GM23338 (cell line): Measurements from ENCODE around the gene RXRA. TPM values are rescaled to one million over a fixed set of nuclear protein-coding genes. Genes with fewer than 3 reads are reported as not detected.

Source experiments
- ATAC-seq: fragments of 200-7000 bp; cut with Tn5 transposase; 3 replicates; pipeline ENCODE4 v1.9.1; 2020
- DNase-seq: peaks from one replicate; pipeline ENCODE4 v3.0.0-alpha.2; 2015; ENCODE audit warnings: low spot score
- H2AFZ ChIP-seq: fragments of 200-600 bp; sonication (generic); 2 replicates; pipeline ENCODE4 v1.8.0; 2016; ENCODE audit warnings: antibody characterized with exemption, mild to moderate bottlenecking, moderate library complexity
- H3F3A ChIP-seq: fragments of 200-600 bp; sonication (generic); replicated peaks from 2 replicates; pipeline ENCODE4 v1.8.0; 2017; ENCODE audit warnings: antibody characterized with exemption, mixed run types, low read depth
- H3K27ac ChIP-seq: fragments of 200-600 bp; sonication (generic); 2 replicates; pipeline ENCODE4 v1.6.1; 2016; ENCODE audit warnings: low read depth
- H3K27me3 ChIP-seq: fragments of 200-600 bp; sonication (generic); 2 replicates; pipeline ENCODE4 v1.8.0; 2016; ENCODE audit warnings: mild to moderate bottlenecking, mixed run types, moderate library complexity; ENCODE audit not compliant: insufficient read depth
- H3K36me3 ChIP-seq: fragments of 200-600 bp; sonication (generic); 2 replicates; pipeline ENCODE4 v1.8.0; 2016; ENCODE audit warnings: mild to moderate bottlenecking; ENCODE audit not compliant: insufficient read depth
- H3K4me1 ChIP-seq: fragments of 200-600 bp; sonication (generic); 2 replicates; pipeline ENCODE4 v1.8.0; 2016; ENCODE audit warnings: mild to moderate bottlenecking, moderate library complexity; ENCODE audit not compliant: insufficient read depth
- H3K4me2 ChIP-seq: fragments of 200-600 bp; sonication (generic); 2 replicates; pipeline ENCODE4 v1.7.1; 2017; ENCODE audit warnings: mixed run types
- H3K4me3 ChIP-seq: fragments of 200-600 bp; sonication (generic); 2 replicates; pipeline ENCODE4 v1.6.1; 2016; ENCODE audit warnings: mixed run types
- H3K79me2 ChIP-seq: fragments of 200-600 bp; sonication (generic); replicated peaks from 2 replicates; pipeline ENCODE4 v1.8.0; 2017; ENCODE audit warnings: mild to moderate bottlenecking; ENCODE audit not compliant: insufficient read depth
- H3K9me2 ChIP-seq: fragments of 200-600 bp; sonication (generic); 2 replicates; pipeline ENCODE4 v1.8.0; 2017; ENCODE audit not compliant: insufficient read depth
- H4K20me1 ChIP-seq: fragments of 200-600 bp; sonication (generic); replicated peaks from 2 replicates; pipeline ENCODE4 v1.8.0; 2017; ENCODE audit warnings: mild to moderate bottlenecking; ENCODE audit not compliant: insufficient read depth
- H3K27ac Mint-ChIP-seq: 2 replicates; pipeline ENCODE4 v1.8.0; 2020; ENCODE audit warnings: inconsistent platforms, mild to moderate bottlenecking, moderate library complexity, mixed read lengths
- H3K27me3 Mint-ChIP-seq: 3 replicates; pipeline ENCODE4 v1.8.0; 2022; ENCODE audit warnings: low read depth, mild to moderate bottlenecking, moderate library complexity, mixed read lengths, inconsistent platforms; ENCODE audit not compliant: insufficient read depth, poor library complexity
- H3K36me3 Mint-ChIP-seq: 3 replicates; pipeline ENCODE4 v1.8.0; 2021; ENCODE audit warnings: low read depth, mild to moderate bottlenecking, inconsistent platforms, moderate library complexity, mixed read lengths
- H3K4me1 Mint-ChIP-seq: 3 replicates; pipeline ENCODE4 v1.8.0; 2020; ENCODE audit warnings: mild to moderate bottlenecking, inconsistent platforms, mixed read lengths
- H3K4me3 Mint-ChIP-seq: 3 replicates; pipeline ENCODE4 v1.8.0; 2021; ENCODE audit warnings: moderate library complexity, mild to moderate bottlenecking, inconsistent platforms, mixed read lengths
- H3K9me3 Mint-ChIP-seq: 3 replicates; pipeline ENCODE4 v1.8.0; 2020; ENCODE audit warnings: moderate library complexity, mild to moderate bottlenecking, inconsistent platforms, mixed read lengths
- EZH2 ChIP-seq: fragments of 200-600 bp; sonication (generic); IDR thresholded peaks from one replicate; pipeline ENCODE4 v1.8.0; 2017; ENCODE audit warnings: antibody characterized with exemption, mild to moderate bottlenecking, low read depth; ENCODE audit not compliant: unreplicated experiment
- EZH2phosphoT487 ChIP-seq: fragments of 200-600 bp; sonication (generic); IDR thresholded peaks from one replicate; pipeline ENCODE4 v1.8.1; 2018; ENCODE audit warnings: antibody characterized with exemption; ENCODE audit not compliant: unreplicated experiment
- JUNB ChIP-seq: IDR thresholded peaks from one replicate; pipeline ENCODE4 v1.6.1; 2016; ENCODE audit warnings: antibody characterized with exemption; ENCODE audit not compliant: unreplicated experiment
- POLR2AphosphoS5 ChIP-seq: IDR thresholded peaks from 2 replicates; pipeline ENCODE4 v1.6.1; 2016; ENCODE audit warnings: antibody characterized with exemption, low read depth
- REST ChIP-seq: IDR thresholded peaks from one replicate; pipeline ENCODE4 v1.6.1; 2018; ENCODE audit warnings: antibody characterized with exemption; ENCODE audit not compliant: unreplicated experiment
- ZNF114 ChIP-seq: fragments of 250-450 bp; sonication (Bioruptor Pico); IDR thresholded peaks from 2 replicates; pipeline ENCODE4 v1.5.0; 2020; ENCODE audit warnings: mild to moderate bottlenecking, moderate library complexity
- ZNF331 ChIP-seq: fragments of 250-450 bp; sonication (Bioruptor Pico); IDR thresholded peaks from 2 replicates; pipeline ENCODE4 v1.5.0; 2020; ENCODE audit warnings: low read depth, mild to moderate bottlenecking, moderate library complexity
- polyA plus RNA-seq: library from polyadenylated mRNA; unstranded; fragments of >200 nt; fragmentation: Nextera tagmentation; extraction: Ambion mirVana; gene quantifications from 2 replicates; pipeline ENCODE4 v1.2.1, GENCODE V29; 2016
- total RNA-seq: library from RNA; depleted of rRNA; stranded (reverse); fragments of >200 nt; shearing (Covaris generic); gene quantifications from 2 replicates; pipeline ENCODE4 v1.2.3, GENCODE V29; 2014
- TF ChIP-seq, protein P1 (sequence below): fragments of 250-450 bp; sonication (Bioruptor Pico); IDR thresholded peaks from 2 replicates; pipeline ENCODE4 v1.5.0; 2020; ENCODE audit warnings: mild to moderate bottlenecking, moderate library complexity
- TF ChIP-seq, protein P2 (sequence below), 2 experiments: fragments of 200-600 bp in 1 of 2; sonication (generic) in 1 of 2; conservative IDR thresholded peaks; 2 replicates each; pipeline versions ENCODE4 v1.5.1 to v1.6.1; 2016 to 2017; ENCODE audit warnings: antibody characterized with exemption in 2 of 2, low read depth in 2 of 2, mild to moderate bottlenecking in 2 of 2, moderate library complexity in 1 of 2

Gene RXRA
- total and polyA plus RNA-seq, 2 experiments from 2014 or later, result 4.9 to 17.9 TPM

DNA sequence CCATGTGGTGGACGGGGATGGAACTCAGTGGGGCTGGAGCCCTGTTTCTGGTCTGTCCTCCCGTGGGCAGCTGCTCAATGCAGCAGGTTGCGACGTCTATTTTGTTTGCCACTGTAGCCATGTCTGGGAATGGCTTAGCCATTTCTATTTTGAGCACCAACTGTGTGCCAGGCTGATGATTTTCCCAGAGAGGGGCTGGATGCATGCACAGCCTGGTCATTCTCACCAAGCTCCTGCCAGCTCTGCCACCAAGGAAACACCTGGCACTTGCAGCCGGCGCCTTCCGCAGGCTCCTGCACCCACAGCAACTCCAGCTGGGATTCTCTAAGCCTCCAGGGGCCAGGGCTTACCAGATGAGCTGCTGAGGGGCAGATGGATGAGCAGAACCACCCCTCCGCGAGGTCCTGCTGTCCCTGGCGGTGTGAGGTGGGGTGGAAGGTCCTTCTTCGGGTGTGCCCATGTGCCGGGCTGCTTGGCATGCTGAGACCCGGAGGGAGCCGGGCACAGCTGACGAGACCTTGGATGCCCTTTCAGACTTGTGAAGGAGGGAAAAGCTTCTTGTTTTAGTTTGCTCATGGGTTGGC, 151.2 kb downstream of the RXRA start:
- H3K4me2 ChIP-seq, result no peak overlapping the region
- no peaks in the 10 kb centered on the region for H3K9me2 ChIP-seq
- H3K27ac ChIP-seq, result no peak overlapping the region
- H3K4me1 ChIP-seq, result no peaks in the 10 kb centered on the region
- no peaks in the 10 kb centered on the region for H4K20me1 ChIP-seq
- ATAC-seq, result no peak
- no peak overlapping the region for H3K4me3 ChIP-seq
- DNase-seq, result no peak
- no peaks in the 10 kb centered on the region for H3F3A ChIP-seq
- no peaks in the 10 kb centered on the region for H3K4me1 Mint-ChIP-seq
- H3K27me3 ChIP-seq, result no peaks in the 10 kb centered on the region
- peaks cover 4% of the 10 kb centered on the region for H3K9me3 Mint-ChIP-seq
- TF ChIP-seq, protein P1, sequence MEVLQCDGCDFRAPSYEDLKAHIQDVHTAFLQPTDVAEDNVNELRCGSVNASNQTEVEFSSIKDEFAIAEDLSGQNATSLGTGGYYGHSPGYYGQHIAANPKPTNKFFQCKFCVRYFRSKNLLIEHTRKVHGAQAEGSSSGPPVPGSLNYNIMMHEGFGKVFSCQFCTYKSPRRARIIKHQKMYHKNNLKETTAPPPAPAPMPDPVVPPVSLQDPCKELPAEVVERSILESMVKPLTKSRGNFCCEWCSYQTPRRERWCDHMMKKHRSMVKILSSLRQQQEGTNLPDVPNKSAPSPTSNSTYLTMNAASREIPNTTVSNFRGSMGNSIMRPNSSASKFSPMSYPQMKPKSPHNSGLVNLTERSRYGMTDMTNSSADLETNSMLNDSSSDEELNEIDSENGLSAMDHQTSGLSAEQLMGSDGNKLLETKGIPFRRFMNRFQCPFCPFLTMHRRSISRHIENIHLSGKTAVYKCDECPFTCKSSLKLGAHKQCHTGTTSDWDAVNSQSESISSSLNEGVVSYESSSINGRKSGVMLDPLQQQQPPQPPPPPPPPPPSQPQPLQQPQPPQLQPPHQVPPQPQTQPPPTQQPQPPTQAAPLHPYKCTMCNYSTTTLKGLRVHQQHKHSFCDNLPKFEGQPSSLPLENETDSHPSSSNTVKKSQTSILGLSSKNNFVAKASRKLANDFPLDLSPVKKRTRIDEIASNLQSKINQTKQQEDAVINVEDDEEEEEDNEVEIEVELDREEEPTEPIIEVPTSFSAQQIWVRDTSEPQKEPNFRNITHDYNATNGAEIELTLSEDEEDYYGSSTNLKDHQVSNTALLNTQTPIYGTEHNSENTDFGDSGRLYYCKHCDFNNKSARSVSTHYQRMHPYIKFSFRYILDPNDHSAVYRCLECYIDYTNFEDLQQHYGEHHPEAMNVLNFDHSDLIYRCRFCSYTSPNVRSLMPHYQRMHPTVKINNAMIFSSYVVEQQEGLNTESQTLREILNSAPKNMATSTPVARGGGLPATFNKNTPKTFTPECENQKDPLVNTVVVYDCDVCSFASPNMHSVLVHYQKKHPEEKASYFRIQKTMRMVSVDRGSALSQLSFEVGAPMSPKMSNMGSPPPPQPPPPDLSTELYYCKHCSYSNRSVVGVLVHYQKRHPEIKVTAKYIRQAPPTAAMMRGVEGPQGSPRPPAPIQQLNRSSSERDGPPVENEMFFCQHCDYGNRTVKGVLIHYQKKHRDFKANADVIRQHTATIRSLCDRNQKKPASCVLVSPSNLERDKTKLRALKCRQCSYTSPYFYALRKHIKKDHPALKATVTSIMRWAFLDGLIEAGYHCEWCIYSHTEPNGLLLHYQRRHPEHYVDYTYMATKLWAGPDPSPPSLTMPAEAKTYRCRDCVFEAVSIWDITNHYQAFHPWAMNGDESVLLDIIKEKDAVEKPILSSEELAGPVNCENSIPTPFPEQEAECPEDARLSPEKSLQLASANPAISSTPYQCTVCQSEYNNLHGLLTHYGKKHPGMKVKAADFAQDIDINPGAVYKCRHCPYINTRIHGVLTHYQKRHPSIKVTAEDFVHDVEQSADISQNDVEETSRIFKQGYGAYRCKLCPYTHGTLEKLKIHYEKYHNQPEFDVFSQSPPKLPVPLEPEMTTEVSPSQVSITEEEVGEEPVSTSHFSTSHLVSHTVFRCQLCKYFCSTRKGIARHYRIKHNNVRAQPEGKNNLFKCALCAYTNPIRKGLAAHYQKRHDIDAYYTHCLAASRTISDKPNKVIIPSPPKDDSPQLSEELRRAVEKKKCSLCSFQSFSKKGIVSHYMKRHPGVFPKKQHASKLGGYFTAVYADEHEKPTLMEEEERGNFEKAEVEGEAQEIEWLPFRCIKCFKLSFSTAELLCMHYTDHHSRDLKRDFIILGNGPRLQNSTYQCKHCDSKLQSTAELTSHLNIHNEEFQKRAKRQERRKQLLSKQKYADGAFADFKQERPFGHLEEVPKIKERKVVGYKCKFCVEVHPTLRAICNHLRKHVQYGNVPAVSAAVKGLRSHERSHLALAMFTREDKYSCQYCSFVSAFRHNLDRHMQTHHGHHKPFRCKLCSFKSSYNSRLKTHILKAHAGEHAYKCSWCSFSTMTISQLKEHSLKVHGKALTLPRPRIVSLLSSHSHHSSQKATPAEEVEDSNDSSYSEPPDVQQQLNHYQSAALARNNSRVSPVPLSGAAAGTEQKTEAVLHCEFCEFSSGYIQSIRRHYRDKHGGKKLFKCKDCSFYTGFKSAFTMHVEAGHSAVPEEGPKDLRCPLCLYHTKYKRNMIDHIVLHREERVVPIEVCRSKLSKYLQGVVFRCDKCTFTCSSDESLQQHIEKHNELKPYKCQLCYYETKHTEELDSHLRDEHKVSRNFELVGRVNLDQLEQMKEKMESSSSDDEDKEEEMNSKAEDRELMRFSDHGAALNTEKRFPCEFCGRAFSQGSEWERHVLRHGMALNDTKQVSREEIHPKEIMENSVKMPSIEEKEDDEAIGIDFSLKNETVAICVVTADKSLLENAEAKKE (CRISPR knock-in tag), result no peak
- no peak for TF ChIP-seq ZNF331
- no peak for TF ChIP-seq JUNB
- no peak for TF ChIP-seq POLR2AphosphoS5
- TF ChIP-seq EZH2, result no peak
- no peak for TF ChIP-seq EZH2phosphoT487
- TF ChIP-seq REST, result no peak
- TF ChIP-seq ZNF114 (CRISPR knock-in tag), result no peak
- TF ChIP-seq, protein P2, sequence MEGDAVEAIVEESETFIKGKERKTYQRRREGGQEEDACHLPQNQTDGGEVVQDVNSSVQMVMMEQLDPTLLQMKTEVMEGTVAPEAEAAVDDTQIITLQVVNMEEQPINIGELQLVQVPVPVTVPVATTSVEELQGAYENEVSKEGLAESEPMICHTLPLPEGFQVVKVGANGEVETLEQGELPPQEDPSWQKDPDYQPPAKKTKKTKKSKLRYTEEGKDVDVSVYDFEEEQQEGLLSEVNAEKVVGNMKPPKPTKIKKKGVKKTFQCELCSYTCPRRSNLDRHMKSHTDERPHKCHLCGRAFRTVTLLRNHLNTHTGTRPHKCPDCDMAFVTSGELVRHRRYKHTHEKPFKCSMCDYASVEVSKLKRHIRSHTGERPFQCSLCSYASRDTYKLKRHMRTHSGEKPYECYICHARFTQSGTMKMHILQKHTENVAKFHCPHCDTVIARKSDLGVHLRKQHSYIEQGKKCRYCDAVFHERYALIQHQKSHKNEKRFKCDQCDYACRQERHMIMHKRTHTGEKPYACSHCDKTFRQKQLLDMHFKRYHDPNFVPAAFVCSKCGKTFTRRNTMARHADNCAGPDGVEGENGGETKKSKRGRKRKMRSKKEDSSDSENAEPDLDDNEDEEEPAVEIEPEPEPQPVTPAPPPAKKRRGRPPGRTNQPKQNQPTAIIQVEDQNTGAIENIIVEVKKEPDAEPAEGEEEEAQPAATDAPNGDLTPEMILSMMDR (conservative IDR thresholded peaks at IDR 0.05; ENCODE audit: low read depth in 2 of 2), result no peak
- no peak overlapping the region for H2AFZ ChIP-seq
- no peaks in the 10 kb centered on the region for H3K79me2 ChIP-seq
- H3K4me3 Mint-ChIP-seq, result no peak overlapping the region
- H3K27ac Mint-ChIP-seq, result no peak overlapping the region
- no peaks in the 10 kb centered on the region for H3K36me3 Mint-ChIP-seq
- no peaks in the 10 kb centered on the region for H3K36me3 ChIP-seq
- H3K27me3 Mint-ChIP-seq, result peaks cover 14% of the 10 kb centered on the region
